Posterior cingulate gyrus (tissue), 11 donors: ENCODE measurements around the gene LSM14A.
A peak's percentile ranks its signal among the peaks of the same experiment; 100 is the strongest.
"Not testable (repeated sequence)": the region's sequence is repeated elsewhere in the genome, so short reads cannot be mapped to it uniquely, and the experiment has no call there.

Source experiments
- DNase-seq, 10 donors: peaks; one replicate each; pipeline versions ENCODE4 v3.0.0 to v3.0.0-alpha.2; 2020 to 2021; ENCODE audit warnings: mixed read lengths in 3 of 10
- intact Hi-C: fragments of 100-400 bp; cut with DNase I; formaldehyde crosslinking; loops from one replicate; pipeline ENCODE4 v1.15.1; 2023

Gene LSM14A

GRCh38 chr19:34171877-34172660, at the start of gene LSM14A:
LSM14A (plus strand) TSS chr19:34172504; CDS start chr19:34172643, 139 bp downstream.
- intact Hi-C loops, result loop anchor here (5.0 kb wide), 1 partner anchor 165 kb away; no protein-coding TSS in a partner anchor
- DNase-seq, result peak; percentile 78 to 98 (median 84)

DNA sequence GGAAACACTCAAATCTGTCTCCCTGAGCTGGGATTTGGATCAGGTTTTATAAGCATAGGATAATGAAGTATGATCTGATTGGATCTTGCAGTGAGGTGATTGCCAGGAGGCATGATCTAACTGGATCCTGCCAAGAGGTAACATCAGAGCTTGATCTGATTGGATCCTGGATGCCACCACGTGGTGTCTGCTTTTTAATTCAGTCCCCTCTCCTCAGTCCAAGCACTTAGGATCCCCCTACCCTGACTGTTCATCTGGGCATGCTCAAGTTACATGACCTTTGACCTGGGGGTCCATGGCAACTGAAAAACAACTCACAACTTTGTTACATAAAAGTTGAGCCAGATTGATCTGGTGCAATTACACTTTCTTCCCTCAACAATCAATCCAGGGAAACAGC, 47.5 kb upstream of the LSM14A start:
- peak in 1 of 10 donors; percentile 2 for DNase-seq
- intact Hi-C loops, result no loop called here

DNA sequence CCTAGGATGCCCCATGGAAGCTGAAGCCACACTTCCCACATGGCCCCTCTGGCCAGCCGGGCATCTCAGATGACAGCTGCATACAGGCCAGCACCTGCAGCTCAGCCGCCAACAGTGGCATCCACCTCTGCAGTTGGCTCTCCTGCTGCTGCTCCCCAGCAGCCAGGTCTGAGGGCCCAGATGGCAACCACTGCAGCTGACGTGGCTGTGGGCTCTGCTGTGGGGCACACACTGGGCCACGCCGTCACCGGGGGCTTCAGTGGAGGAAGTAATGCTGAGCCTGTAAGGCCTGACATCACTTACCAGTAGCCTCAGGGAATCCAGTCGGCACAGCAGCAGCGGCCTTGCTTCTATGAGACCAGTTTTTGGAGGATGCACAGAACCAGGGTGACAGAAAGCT, 45.3 kb upstream of the LSM14A start:
- intact Hi-C loops, result no loop called here
- peak in 1 of 10 donors; percentile 43 for DNase-seq

GRCh38 chr19:34127684-34128189, 44.6 kb upstream of the LSM14A start:
- peak in 1 of 10 donors; percentile 52 for DNase-seq
- intact Hi-C loops, result no loop called here

DNA sequence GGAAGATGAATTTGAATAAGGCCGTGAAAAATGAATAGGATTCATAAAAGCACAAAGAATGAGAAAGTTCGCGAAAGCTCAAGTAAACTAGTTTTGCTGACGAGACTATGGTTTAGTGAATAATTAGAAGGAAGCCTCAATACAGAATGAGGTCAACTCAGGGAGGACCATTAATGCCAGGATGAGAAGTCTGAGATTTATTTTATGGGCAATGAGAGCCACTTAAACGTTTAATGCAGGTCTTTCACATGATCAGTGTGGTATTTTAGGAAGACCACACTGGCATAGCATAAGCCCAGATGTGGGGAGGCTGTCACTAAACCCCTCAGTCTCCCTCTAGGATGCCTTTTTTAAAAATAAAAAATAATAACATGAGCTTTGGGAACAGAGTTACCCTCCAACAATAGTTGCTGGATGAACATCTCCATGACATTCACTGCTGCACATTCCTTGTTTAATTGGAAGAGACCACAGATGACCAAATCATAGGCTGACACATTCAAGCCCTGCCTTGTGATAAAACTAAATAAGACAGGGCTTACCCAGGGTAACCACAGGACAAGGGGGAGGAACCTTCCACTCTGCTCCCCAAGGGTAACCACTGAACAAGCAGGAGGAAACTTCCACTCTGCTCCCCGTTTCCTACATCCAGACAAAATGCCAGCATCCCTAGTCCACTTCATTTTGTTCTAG, 43.6 kb upstream of the LSM14A start:
- intact Hi-C loops, result no loop called here
- DNase-seq, result peak in 1 of 10 donors; percentile 5

- intact Hi-C loops, result no loop called here
- DNase-seq, result no peak
These were observed 41.2 kb upstream of the LSM14A start for GRCh38 chr19:34131100-34131499.

DNA sequence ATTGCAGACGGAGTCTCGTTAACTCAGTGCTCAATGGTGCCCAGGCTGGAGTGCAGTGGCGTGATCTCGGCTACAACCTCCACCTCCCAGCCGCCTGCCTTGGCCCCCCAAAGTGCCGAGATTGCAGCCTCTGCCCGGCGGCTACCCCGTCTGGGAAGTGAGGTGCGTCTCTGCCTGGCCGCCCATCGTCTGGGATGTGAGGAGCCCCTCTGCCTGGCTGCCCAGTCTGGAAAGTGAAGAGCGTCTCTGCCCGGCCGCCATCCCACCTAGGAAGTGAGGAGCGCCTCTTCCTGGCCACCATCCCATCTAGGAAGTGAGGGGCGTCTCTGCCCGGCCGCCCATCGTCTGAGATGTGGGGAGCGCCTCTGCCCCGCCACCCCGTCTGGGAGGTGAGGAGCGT, 40.2 kb upstream of the LSM14A start:
- DNase-seq, intact Hi-C loops: not testable (repeated sequence)

DNA sequence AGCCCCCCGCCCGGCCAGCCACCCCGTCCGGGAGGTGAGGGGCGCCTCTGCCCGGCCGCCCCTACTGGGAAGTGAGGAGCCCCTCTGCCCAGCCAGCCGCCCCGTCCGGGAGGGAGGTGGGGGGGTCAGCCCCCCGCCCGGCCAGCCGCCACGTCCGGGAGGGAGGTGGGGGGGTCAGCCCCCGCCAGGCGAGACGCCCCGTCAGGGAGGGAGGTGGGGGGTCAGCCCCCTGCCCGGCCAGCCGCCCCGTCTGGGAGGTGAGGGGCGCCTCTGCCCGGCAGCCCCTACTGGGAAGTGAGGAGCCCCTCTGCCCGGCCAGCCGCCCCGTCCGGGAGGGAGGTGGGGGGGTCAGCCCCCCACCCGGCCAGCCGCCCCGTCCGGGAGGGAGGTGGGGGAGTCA, 39.6 kb upstream of the LSM14A start:
- intact Hi-C loops, result not testable (repeated sequence)

DNA sequence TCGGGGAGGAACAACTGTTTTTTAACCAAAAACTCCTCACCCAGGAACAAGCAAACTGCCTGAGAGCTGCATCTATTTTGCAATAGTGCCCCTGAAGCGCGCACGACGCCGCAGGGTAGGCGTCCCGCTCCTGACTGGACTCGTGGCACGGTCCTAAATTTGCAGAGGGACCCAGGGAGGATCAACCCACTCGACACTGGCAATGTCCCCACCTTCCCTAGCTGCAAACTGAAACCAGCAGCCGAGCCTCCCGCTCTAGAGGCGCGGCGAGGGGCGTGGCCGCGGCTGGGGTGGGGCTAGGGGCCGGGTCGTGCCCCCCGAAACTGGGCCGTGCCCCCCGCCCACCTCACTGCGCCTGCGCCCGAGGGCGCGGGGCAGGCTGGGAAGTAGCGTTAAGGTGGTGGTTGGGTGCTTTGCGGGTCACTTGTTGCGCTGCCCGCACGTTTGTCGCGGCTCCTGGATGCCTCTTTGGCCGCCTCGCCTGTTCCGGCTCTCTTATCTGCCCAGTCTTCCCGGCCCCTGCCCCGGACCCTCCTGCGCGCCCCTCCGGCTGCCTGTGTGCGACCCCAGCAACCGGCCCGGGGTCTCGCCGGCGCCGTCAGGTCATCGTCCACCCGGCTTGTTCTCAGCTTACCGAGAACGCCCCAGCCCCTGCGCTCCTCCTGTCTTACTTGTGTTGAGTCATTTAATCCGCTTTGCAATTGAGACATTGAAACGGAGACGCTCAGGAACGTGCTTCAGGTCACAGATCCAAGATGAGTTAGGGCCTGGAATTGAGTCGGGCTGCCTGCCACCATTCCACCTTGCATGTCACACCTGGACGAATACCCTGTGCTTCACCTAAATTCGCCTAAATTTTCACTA, 37.9 kb upstream of the LSM14A start:
- peak; percentile 54 to 95 (median 74) for DNase-seq
- intact Hi-C loops, result no loop called here

More for the DNA sequence above, 39.6 kb upstream of the LSM14A start:
- not testable (repeated sequence) for DNase-seq

GRCh38 chr19:34135054-34135800, 37.1 kb upstream of the LSM14A start:
- intact Hi-C loops, result no loop called here
- no peak for DNase-seq

- no peak for DNase-seq
- intact Hi-C loops, result no loop called here
These were observed 36.3 kb upstream of the LSM14A start for GRCh38 chr19:34135821-34136611.

GRCh38 chr19:34141025-34141424, 31.3 kb upstream of the LSM14A start:
- intact Hi-C loops, result no loop called here
- DNase-seq, result no peak

DNA sequence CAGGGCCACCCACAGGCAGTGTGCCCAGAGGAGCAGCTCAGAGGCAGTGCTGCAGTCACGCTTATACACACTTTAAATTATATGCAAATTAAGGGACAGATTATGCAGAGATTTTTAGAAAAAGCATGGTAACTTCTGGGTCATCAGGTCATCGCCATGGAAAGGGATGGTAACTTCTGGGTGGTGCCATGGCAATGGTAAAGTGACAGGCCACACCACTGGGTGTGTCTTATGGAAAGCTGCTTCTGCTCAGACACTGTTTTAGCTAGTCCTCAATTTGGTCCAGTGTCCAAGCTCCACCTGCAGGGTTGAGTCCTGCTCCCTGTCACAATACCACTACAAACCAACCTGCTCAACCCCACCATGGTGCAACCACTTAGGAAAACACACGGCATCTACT, 29.9 kb upstream of the LSM14A start:
- no peak for DNase-seq
- intact Hi-C loops, result no loop called here

- peak in 6 of 10 donors; percentile 16 to 85 (median 47) for DNase-seq
- intact Hi-C loops, result loop anchor here (1.0 to 2.0 kb wide), 2 partner anchors 103 to 367 kb away; no protein-coding TSS in a partner anchor
These were observed 26.5 kb upstream of the LSM14A start for GRCh38 chr19:34145741-34146202.

DNA sequence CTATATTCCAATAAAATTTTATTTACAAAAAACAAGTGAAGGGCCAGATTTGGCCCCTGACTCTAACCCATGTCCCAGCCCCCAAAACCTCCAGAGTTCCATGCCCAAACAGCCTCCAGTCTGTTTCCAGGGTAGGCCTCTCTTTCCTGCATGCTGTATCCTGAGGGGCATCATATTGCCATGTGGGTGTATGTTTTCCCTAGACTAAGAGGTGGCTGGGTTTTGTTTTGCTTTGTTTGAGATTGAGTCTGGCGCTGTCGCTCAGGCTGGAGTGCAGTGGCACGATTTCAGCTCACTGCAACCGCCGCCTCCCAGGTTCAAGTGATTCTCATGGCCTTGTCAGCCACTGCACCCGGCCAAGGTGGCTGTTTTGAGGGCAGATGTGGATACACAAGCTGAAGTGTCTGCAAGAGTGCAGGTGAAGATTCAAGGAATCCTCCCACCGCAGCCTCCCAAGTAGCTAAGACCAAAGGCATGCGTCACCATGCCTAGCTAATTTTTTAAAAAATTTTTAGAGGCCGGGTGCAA, 23.6 kb upstream of the LSM14A start:
- intact Hi-C loops, result no loop called here
- DNase-seq, result no peak

DNA sequence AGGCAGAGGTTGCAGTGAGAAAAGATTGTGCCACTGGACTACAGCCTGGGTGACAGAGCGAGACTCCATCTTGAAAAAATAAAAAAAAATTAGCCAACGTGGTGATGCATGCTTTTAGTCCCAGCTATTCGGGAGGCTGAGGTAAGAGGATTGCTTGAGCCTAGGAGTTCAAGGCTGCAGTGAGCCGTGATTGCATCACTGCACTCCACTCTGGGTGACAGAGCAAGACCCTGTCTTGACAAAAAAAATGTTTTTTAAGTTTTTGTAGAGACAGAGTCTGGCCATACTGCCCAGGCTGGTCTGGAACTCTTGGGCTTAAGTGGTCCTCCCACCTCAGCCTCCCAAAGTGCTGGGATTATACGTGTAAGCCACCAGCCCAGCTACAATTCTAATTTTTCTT, 22.4 kb upstream of the LSM14A start:
- no peak for DNase-seq
- intact Hi-C loops, result no loop called here

DNA sequence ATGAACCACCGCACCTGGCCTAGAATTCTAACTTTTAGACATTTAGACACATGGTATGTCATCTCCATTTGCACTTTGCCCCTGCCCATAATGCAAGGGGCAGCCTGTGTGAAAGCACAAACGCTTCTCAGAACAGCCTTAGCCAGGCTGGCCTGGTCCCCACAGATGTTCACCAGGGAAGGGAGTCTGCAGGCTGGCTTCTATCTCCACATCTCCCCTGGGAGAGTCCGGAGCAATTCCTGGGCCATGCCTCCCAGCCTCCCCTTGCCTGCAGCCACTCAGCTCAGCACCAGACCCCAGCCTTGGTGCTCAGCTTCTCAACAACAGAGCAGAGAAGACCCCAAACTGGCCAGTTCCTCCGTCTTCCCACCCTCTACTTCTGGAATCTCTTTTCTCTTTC, 21.7 kb upstream of the LSM14A start:
- DNase-seq, result no peak
- intact Hi-C loops, result no loop called here

- intact Hi-C loops, result no loop called here
- DNase-seq, result no peak
These were observed 20.9 kb upstream of the LSM14A start for GRCh38 chr19:34151439-34151838.

DNA sequence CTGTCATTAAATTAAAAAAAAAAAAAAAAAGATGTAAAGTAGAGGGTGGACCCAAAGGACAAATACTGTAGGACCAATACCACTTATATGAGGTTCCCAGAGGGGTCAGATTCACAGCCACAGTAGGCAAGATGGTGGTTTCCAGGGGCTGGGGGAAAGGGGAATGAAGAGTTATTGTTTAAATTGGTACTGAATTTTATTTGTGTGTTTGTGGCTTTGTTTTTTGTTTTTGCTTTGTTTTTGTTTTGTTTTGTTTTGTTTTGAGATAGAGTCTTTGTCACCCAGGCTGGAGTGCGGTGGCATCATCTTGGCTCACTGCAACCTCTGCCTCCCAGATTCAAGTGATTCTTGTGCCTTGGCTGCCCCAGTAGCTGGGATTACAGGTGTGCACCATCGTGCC, 17.9 kb upstream of the LSM14A start:
- no peak for DNase-seq
- intact Hi-C loops, result no loop called here
